ENCODE data around the gene A4GNT.

Gene A4GNT

DNA sequence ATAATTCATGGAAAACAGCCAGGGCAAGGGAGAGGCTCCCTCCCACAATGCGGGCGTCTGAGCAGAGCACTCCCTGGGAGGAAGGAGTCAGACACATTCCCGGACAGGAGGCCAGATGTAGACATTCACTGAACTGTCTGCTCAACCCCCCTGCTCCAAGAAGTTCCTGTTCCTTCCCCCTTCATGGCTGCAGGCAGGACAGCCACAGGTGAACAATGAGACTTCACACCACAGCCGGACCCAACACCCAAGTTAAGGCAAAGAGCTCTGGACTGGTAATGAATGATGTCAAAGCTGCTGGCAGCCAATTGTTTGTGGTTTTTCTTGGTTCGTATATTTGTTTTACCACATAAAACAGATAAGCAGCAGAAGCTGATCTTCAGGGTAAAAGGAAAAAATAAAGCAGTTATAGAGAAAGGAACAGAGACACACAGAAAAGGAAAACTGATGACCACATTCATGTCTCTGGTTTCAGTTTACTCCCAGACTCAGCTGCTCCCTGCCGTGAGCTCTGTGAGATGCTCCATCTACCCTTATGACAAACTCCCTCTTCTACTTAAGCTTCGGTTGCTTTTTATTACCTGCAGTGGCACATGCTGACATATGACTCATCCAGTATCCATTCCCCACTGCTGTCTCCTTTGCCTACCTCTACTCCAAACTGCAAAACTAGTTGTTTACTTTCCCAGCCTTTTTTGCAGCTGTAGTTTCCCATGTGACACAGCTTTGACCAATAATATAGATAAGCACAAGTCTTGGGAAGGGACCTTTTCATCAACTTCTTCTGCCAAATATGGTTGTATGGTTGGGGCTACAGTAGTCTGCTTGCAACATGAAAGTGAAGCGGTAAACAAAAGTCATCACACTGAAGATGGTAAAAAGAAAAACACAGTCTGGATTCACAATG, 49.9 kb downstream of the A4GNT start (continued):
- TF ChIP-seq, protein P1, sequence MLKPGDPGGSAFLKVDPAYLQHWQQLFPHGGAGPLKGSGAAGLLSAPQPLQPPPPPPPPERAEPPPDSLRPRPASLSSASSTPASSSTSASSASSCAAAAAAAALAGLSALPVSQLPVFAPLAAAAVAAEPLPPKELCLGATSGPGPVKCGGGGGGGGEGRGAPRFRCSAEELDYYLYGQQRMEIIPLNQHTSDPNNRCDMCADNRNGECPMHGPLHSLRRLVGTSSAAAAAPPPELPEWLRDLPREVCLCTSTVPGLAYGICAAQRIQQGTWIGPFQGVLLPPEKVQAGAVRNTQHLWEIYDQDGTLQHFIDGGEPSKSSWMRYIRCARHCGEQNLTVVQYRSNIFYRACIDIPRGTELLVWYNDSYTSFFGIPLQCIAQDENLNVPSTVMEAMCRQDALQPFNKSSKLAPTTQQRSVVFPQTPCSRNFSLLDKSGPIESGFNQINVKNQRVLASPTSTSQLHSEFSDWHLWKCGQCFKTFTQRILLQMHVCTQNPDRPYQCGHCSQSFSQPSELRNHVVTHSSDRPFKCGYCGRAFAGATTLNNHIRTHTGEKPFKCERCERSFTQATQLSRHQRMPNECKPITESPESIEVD (tag by site-specific recombination; IDR thresholded peaks at IDR 0.05), result peak; percentile 87
- TF ChIP-seq ZNF416 (tag by site-specific recombination; IDR thresholded peaks at IDR 0.05), result no peak
- no peak for TF ChIP-seq ZNF670 (tag by site-specific recombination; IDR thresholded peaks at IDR 0.05; ENCODE audit: low read depth)
- no peak for TF ChIP-seq ZNF292 (tag by site-specific recombination; IDR thresholded peaks at IDR 0.05; ENCODE audit: borderline replicate concordance, low read depth)
- TF ChIP-seq, protein P2, sequence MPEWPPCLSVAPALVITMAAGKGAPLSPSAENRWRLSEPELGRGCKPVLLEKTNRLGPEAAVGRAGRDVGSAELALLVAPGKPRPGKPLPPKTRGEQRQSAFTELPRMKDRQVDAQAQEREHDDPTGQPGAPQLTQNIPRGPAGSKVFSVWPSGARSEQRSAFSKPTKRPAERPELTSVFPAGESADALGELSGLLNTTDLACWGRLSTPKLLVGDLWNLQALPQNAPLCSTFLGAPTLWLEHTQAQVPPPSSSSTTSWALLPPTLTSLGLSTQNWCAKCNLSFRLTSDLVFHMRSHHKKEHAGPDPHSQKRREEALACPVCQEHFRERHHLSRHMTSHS (tag by site-specific recombination; IDR thresholded peaks at IDR 0.05), result no peak
- no peak for TF ChIP-seq TCF7L2 (IDR thresholded peaks at IDR 0.05; ENCODE audit: borderline replicate concordance, low read depth, low read length)
- TF ChIP-seq ZNF561 (tag by site-specific recombination; IDR thresholded peaks at IDR 0.05; ENCODE audit: borderline replicate concordance), result peak; percentile 75
- peak; percentile 78 for TF ChIP-seq ZNF366 (tag by site-specific recombination; conservative IDR thresholded peaks at IDR 0.05)
- no peak for TF ChIP-seq ZNF354C (tag by site-specific recombination; IDR thresholded peaks at IDR 0.05; ENCODE audit: borderline replicate concordance, low read depth)
- TF ChIP-seq ZBTB7A (tag by site-specific recombination; IDR thresholded peaks at IDR 0.05; ENCODE audit: low read depth), result no peak
- TF ChIP-seq OSR2 (tag by site-specific recombination; IDR thresholded peaks at IDR 0.05), result peak; percentile 99
- TF ChIP-seq ZNF112 (tag by site-specific recombination; IDR thresholded peaks at IDR 0.05), result no peak
- TF ChIP-seq ZNF624 (tag by site-specific recombination; IDR thresholded peaks at IDR 0.05), result no peak
- peak; percentile 84 for TF ChIP-seq ZNF768 (tag by site-specific recombination; IDR thresholded peaks at IDR 0.05)
- TF ChIP-seq ZNF629 (tag by site-specific recombination; IDR thresholded peaks at IDR 0.05), result peak; percentile 92
- TF ChIP-seq SCRT2 (tag by site-specific recombination; IDR thresholded peaks at IDR 0.05), result peak; percentile 91
- TF ChIP-seq, protein P3, sequence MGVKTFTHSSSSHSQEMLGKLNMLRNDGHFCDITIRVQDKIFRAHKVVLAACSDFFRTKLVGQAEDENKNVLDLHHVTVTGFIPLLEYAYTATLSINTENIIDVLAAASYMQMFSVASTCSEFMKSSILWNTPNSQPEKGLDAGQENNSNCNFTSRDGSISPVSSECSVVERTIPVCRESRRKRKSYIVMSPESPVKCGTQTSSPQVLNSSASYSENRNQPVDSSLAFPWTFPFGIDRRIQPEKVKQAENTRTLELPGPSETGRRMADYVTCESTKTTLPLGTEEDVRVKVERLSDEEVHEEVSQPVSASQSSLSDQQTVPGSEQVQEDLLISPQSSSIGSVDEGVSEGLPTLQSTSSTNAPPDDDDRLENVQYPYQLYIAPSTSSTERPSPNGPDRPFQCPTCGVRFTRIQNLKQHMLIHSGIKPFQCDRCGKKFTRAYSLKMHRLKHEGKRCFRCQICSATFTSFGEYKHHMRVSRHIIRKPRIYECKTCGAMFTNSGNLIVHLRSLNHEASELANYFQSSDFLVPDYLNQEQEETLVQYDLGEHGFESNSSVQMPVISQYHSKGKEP (tag by site-specific recombination; IDR thresholded peaks at IDR 0.05), result peak; percentile 91

DNA sequence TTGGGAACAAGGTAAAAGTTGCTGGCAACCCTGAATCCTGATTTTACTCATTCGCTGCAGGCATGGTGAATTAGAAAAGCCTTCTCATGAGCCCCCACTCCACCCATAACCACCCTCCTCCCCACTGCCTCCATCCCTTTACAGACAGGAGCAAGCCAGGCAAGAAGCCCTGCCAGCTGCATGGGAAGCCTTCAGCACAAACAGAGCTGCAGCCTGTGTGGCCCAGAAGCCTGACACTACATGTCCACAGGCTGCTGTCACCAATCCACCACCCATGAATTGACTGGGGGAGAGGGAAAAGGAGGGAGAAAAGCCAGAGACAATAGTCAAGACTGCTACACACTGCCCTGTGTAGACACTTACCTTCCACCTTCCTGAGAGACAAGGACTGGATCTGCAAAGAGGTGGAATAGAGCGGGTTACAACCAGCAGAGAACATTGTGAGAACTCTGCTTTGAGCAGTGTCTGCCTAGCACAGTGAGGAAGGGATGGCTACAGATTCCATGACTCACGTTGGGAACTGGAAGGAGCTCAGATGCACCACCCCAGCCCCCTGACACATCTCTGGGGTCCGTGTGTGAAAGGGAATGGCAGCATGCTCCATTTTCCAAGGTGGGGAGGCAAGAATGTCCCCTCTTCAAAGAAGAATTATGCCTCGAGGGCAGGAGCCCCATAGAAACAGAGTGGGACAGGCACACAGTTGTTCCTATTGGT, 50.7 kb downstream of the A4GNT start:
- CTCF ChIA-PET, result interaction anchor here (0.8 to 2.2 kb wide), 4 partner anchors 8 to 398 kb away, joined by 3 to 16 read pairs (median 4); no protein-coding TSS in a partner anchor
- POLR2A ChIA-PET, result interaction anchor here (1.0 to 1.6 kb wide), 2 partner anchors 11 to 34 kb away, joined by 3 to 10 read pairs; partner anchors contain the start of gene DZIP1L
- TF ChIP-seq ZNF211 (tag by site-specific recombination; IDR thresholded peaks at IDR 0.05; ENCODE audit: low read depth) (no peak), ZNF555 (tag by site-specific recombination; conservative IDR thresholded peaks at IDR 0.05) (no peak), SETDB1 (IDR thresholded peaks at IDR 0.05; ENCODE audit: insufficient read length, low read length) (no peak), OVOL3 (tag by site-specific recombination; IDR thresholded peaks at IDR 0.05) (no peak), HOXC10 (CRISPR knock-in tag; IDR thresholded peaks at IDR 0.05) (no peak), ZNF76 (tag by site-specific recombination; IDR thresholded peaks at IDR 0.05; ENCODE audit: borderline replicate concordance, low read depth) (no peak), ZNF121 (tag by site-specific recombination; IDR thresholded peaks at IDR 0.05) (no peak)
- TF ChIP-seq, protein P4, sequence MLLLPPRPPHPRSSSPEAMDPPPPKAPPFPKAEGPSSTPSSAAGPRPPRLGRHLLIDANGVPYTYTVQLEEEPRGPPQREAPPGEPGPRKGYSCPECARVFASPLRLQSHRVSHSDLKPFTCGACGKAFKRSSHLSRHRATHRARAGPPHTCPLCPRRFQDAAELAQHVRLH (tag by site-specific recombination; IDR thresholded peaks at IDR 0.05), result no peak
- TF ChIP-seq, protein P5, sequence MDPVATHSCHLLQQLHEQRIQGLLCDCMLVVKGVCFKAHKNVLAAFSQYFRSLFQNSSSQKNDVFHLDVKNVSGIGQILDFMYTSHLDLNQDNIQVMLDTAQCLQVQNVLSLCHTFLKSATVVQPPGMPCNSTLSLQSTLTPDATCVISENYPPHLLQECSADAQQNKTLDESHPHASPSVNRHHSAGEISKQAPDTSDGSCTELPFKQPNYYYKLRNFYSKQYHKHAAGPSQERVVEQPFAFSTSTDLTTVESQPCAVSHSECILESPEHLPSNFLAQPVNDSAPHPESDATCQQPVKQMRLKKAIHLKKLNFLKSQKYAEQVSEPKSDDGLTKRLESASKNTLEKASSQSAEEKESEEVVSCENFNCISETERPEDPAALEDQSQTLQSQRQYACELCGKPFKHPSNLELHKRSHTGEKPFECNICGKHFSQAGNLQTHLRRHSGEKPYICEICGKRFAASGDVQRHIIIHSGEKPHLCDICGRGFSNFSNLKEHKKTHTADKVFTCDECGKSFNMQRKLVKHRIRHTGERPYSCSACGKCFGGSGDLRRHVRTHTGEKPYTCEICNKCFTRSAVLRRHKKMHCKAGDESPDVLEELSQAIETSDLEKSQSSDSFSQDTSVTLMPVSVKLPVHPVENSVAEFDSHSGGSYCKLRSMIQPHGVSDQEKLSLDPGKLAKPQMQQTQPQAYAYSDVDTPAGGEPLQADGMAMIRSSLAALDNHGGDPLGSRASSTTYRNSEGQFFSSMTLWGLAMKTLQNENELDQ (tag by site-specific recombination; IDR thresholded peaks at IDR 0.05; ENCODE audit: low read depth), result no peak

More for the DNA sequence above, 50.7 kb downstream of the A4GNT start:
- no peaks in the 10 kb centered on the region for H3K9me3 ChIP-seq (ENCODE audit: control insufficient read depth, insufficient read depth, low read depth, low read length)
- peaks cover 0 to 75% of the 10 kb centered on the region in 2 experiments; a peak in 1 of 3 replicates for H3K36me3 ChIP-seq (ENCODE audit: control insufficient read depth in 2 of 2, insufficient read depth in 1 of 2, low read length in 2 of 2)
- H3K4me1 ChIP-seq (ENCODE audit: control insufficient read depth, insufficient read depth, low read length), result 0 out of 2 replicates have a peak, but pooled peaks cover 8% of the 10 kb centered on the region
- H3K27ac ChIP-seq (ENCODE audit: extremely low read depth, low read depth, low read length), result peak overlapping the region; percentile 43; the same call in 1 of the 2 replicates
- H3K4me3 ChIP-seq (ENCODE audit: low read depth, low read length), result no peak overlapping the region
